Measurements from ENCODE around the gene AGTR1. TPM values are rescaled to one million over a fixed set of nuclear protein-coding genes. Genes with fewer than 3 reads are reported as not detected.

Gene AGTR1
- polyA plus RNA-seq, 1 donor (not counting 4 experiments of a cell fraction or from before 2014, with no cell fraction given) = not detected

DNA sequence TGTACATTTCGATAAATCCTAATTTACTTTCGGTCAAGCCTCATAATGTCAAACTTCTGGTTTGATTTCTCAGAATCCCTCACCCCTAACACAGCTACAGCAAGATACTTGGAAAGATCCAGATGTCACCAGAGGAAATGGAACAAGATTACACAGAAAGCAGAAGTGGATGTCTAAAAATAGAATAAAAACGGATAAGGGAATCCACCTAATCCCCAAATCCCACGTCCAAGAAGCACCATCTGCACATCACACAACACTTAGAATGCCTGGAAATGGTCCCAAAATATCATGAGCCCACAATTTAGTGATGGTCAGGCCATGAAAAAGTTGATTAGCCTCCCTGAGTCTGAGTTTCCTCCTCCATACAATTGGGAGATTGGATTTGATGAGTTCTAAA lies 61.7 kb downstream of the AGTR1 start:
- TF ChIP-seq, protein P1, sequence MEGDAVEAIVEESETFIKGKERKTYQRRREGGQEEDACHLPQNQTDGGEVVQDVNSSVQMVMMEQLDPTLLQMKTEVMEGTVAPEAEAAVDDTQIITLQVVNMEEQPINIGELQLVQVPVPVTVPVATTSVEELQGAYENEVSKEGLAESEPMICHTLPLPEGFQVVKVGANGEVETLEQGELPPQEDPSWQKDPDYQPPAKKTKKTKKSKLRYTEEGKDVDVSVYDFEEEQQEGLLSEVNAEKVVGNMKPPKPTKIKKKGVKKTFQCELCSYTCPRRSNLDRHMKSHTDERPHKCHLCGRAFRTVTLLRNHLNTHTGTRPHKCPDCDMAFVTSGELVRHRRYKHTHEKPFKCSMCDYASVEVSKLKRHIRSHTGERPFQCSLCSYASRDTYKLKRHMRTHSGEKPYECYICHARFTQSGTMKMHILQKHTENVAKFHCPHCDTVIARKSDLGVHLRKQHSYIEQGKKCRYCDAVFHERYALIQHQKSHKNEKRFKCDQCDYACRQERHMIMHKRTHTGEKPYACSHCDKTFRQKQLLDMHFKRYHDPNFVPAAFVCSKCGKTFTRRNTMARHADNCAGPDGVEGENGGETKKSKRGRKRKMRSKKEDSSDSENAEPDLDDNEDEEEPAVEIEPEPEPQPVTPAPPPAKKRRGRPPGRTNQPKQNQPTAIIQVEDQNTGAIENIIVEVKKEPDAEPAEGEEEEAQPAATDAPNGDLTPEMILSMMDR (optimal IDR thresholded peaks at IDR 0.05 in 1 of 3, IDR thresholded peaks at IDR 0.05 in 1 of 3, conservative IDR thresholded peaks at IDR 0.05 in 1 of 3; ENCODE audit: extremely low read depth in 1 of 3, insufficient read depth in 2 of 3, low read length in 3 of 3) = no peak
- TF ChIP-seq EZH2 (IDR thresholded peaks at IDR 0.05; ENCODE audit: low read length) = no peak
- no peaks in the 10 kb centered on the region for H3K36me3 ChIP-seq (ENCODE audit: control insufficient read depth in 2 of 2, extremely low read depth in 1 of 2, insufficient read depth in 2 of 2, low read length in 2 of 2)
- FAIRE-seq = no peak
- no peak overlapping the region for H3K4me2 ChIP-seq (ENCODE audit: control insufficient read depth, extremely low read depth, insufficient read depth, low read depth, low read length)
- H3K9me3 ChIP-seq (ENCODE audit: control insufficient read depth, low read depth, low read length) = no peaks in the 10 kb centered on the region
- H3K27ac ChIP-seq (ENCODE audit: control insufficient read depth, insufficient read depth, low read length) = no peak overlapping the region
- DNase-seq (ENCODE audit: low read depth, low spot score) = no peak
- H3K9me1 ChIP-seq (ENCODE audit: control insufficient read depth, extremely low read depth, insufficient read depth, low read length) = no peaks in the 10 kb centered on the region
- no peaks in the 10 kb centered on the region for H4K20me1 ChIP-seq (ENCODE audit: control insufficient read depth, extremely low read depth, insufficient read depth, low read length)
- dilution Hi-C loops (cut with MboI; ENCODE audit: extremely low pct_ligation_motif_present, low sequenced_read_pairs) = no loop called here
- no peaks in the 10 kb centered on the region for H3K4me1 ChIP-seq (ENCODE audit: control insufficient read depth, extremely low read depth, insufficient read depth, low read length)
- H3K9ac ChIP-seq (ENCODE audit: control insufficient read depth, extremely low read depth, insufficient read depth, low read length) = no peak overlapping the region
- H3K79me2 ChIP-seq (ENCODE audit: control insufficient read depth, insufficient read depth, low read length) = no peaks in the 10 kb centered on the region
- no peaks in the 10 kb centered on the region for H3K27me3 ChIP-seq (ENCODE audit: control insufficient read depth, extremely low read depth, insufficient read depth, low read length)
- no peak overlapping the region for H2AFZ ChIP-seq (ENCODE audit: control insufficient read depth, low read length)
- no peak overlapping the region for H3K4me3 ChIP-seq (ENCODE audit: control insufficient read depth in 2 of 3, extremely low read depth in 1 of 3, insufficient read depth in 2 of 3, low read depth in 1 of 3, low read length in 3 of 3)

DNA sequence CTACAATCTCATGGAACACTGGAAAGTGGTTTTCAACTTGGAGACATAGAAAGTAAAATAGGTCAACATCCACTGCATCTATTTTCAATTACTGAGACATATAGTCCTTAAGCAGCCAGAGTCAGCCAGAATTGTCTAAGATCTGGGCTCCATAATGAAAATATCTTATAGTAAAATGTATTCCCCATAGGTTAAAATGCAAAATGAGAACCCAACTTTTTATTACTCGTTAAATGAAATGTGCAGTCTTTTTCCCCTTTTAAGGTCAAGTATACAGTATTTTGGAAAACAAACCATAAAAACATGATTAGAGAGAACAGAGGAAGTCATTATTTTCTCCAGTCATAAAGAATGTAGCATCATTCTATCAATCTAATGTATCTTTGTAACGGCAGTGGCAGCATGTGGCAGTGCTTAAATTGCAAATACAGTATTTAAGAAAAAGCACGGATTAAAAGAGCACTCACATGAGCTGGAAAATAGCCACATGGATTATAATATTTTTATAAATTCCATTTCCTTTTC lies 65.5 kb downstream of the AGTR1 start:
- H3K4me1 ChIP-seq (ENCODE audit: control insufficient read depth, extremely low read depth, insufficient read depth, low read length) = no peaks in the 10 kb centered on the region
- no peak for TF ChIP-seq EZH2 (IDR thresholded peaks at IDR 0.05; ENCODE audit: low read length)
- TF ChIP-seq, protein P1 (optimal IDR thresholded peaks at IDR 0.05 in 1 of 3, IDR thresholded peaks at IDR 0.05 in 1 of 3, conservative IDR thresholded peaks at IDR 0.05 in 1 of 3; ENCODE audit: extremely low read depth in 1 of 3, insufficient read depth in 2 of 3, low read length in 3 of 3) = no peak
- H3K4me3 ChIP-seq (ENCODE audit: control insufficient read depth in 2 of 3, extremely low read depth in 1 of 3, insufficient read depth in 2 of 3, low read depth in 1 of 3, low read length in 3 of 3) = no peak overlapping the region
- FAIRE-seq = no peak
- H3K27me3 ChIP-seq (ENCODE audit: control insufficient read depth, extremely low read depth, insufficient read depth, low read length) = no peaks in the 10 kb centered on the region
- no peaks in the 10 kb centered on the region for H3K9me3 ChIP-seq (ENCODE audit: control insufficient read depth, low read depth, low read length)
- H3K9ac ChIP-seq (ENCODE audit: control insufficient read depth, extremely low read depth, insufficient read depth, low read length) = no peak overlapping the region
- H3K36me3 ChIP-seq (ENCODE audit: control insufficient read depth in 2 of 2, extremely low read depth in 1 of 2, insufficient read depth in 2 of 2, low read length in 2 of 2) = no peaks in the 10 kb centered on the region
- H4K20me1 ChIP-seq (ENCODE audit: control insufficient read depth, extremely low read depth, insufficient read depth, low read length) = no peaks in the 10 kb centered on the region
- no peak for DNase-seq (ENCODE audit: low read depth, low spot score)
- no peak overlapping the region for H2AFZ ChIP-seq (ENCODE audit: control insufficient read depth, low read length)
- H3K4me2 ChIP-seq (ENCODE audit: control insufficient read depth, extremely low read depth, insufficient read depth, low read depth, low read length) = no peak overlapping the region
- H3K9me1 ChIP-seq (ENCODE audit: control insufficient read depth, extremely low read depth, insufficient read depth, low read length) = no peaks in the 10 kb centered on the region
- dilution Hi-C loops (cut with MboI; ENCODE audit: extremely low pct_ligation_motif_present, low sequenced_read_pairs) = no loop called here
- H3K27ac ChIP-seq (ENCODE audit: control insufficient read depth, insufficient read depth, low read length) = no peak overlapping the region
- H3K79me2 ChIP-seq (ENCODE audit: control insufficient read depth, insufficient read depth, low read length) = no peaks in the 10 kb centered on the region
